HEK293 (cell line): ENCODE data around the gene PLAAT2.

Experiments
- CTCF ChIA-PET: fragments of 350-600 bp; formaldehyde crosslinking; extraction: SDS; loops from one replicate; lab custom pipeline; 2021; ENCODE audit warnings: antibody characterized with exemption; lab: Yijun Ruan, JAX
- POLR2A ChIA-PET: fragments of 300-600 bp; formaldehyde crosslinking; extraction: SDS; loops from one replicate; lab custom pipeline; 2020; ENCODE audit warnings: antibody characterized with exemption, inconsistent platforms; lab: Yijun Ruan, JAX
- H3K27ac ChIP-seq: fragments of 200-500 bp; sonication (Bioruptor generic); 2 replicates; pipeline ENCODE4 v1.5.1; 2014; ENCODE audit warnings: low read depth, low read length, control low read depth, inconsistent platforms; ENCODE audit errors: extremely low read depth
- H3K36me3 ChIP-seq, 2 experiments: fragments of 200-500 bp in 1 of 2; sonication (Bioruptor generic) in 1 of 2; 1 replicate in 1 of 2; 2 replicates in 1 of 2; pipeline ENCODE4 v1.5.1; 2014 to 2017; ENCODE audit warnings: inconsistent platforms in 2 of 2, low read length in 2 of 2; ENCODE audit not compliant: control insufficient read depth in 2 of 2, insufficient read depth in 1 of 2
- H3K4me1 ChIP-seq: fragments of 200-500 bp; sonication (Bioruptor generic); 2 replicates; pipeline ENCODE4 v1.5.1; 2014; ENCODE audit warnings: mild to moderate bottlenecking, low read length, inconsistent platforms; ENCODE audit not compliant: control insufficient read depth, insufficient read depth
- H3K4me3 ChIP-seq: 2 replicates; pipeline ENCODE4 v1.5.1; 2011; ENCODE audit warnings: low read depth, mild to moderate bottlenecking, control low read depth, low read length, moderate library complexity
- H3K9me3 ChIP-seq: fragments of 200-500 bp; sonication (Bioruptor generic); 2 replicates; pipeline ENCODE4 v1.5.1; 2014; ENCODE audit warnings: low read depth, low read length, inconsistent platforms; ENCODE audit not compliant: control insufficient read depth, insufficient read depth
- CTCF ChIP-seq: fragments of 450-650 bp; formaldehyde crosslinking; IDR thresholded peaks from 2 replicates; pipeline ENCODE4 v1.5.1; 2016; ENCODE audit warnings: missing biosample characterization, missing genetic modification characterization
- IKZF3 ChIP-seq: fragments of 450-650 bp; IDR thresholded peaks from 2 replicates; pipeline ENCODE4 v1.5.0; 2018; ENCODE audit warnings: missing biosample characterization, mild to moderate bottlenecking, missing genetic modification characterization, moderate library complexity
- KLF10 ChIP-seq: fragments of 450-650 bp; IDR thresholded peaks from 2 replicates; pipeline ENCODE4 v1.5.1; 2018; ENCODE audit warnings: missing biosample characterization, mild to moderate bottlenecking, missing genetic modification characterization
- KLF16 ChIP-seq: fragments of 450-650 bp; formaldehyde crosslinking; IDR thresholded peaks from 2 replicates; pipeline ENCODE4 v1.5.1; 2017; ENCODE audit warnings: missing biosample characterization, missing genetic modification characterization
- KLF7 ChIP-seq: fragments of 450-650 bp; formaldehyde crosslinking; IDR thresholded peaks from 2 replicates; pipeline ENCODE4 v1.5.1; 2016; ENCODE audit warnings: missing biosample characterization, missing genetic modification characterization, borderline replicate concordance
- MYNN ChIP-seq: fragments of 450-650 bp; formaldehyde crosslinking; IDR thresholded peaks from 2 replicates; pipeline ENCODE4 v1.5.1; 2016; ENCODE audit warnings: missing biosample characterization, missing genetic modification characterization, borderline replicate concordance
- OVOL3 ChIP-seq: fragments of 450-650 bp; formaldehyde crosslinking; IDR thresholded peaks from 2 replicates; pipeline ENCODE4 v1.5.1; 2016; ENCODE audit warnings: missing biosample characterization, missing genetic modification characterization
- REST ChIP-seq: fragments of 450-650 bp; formaldehyde crosslinking; IDR thresholded peaks from 2 replicates; pipeline ENCODE4 v1.5.1; 2016; ENCODE audit warnings: missing biosample characterization, missing genetic modification characterization
- SCRT2 ChIP-seq: fragments of 450-650 bp; formaldehyde crosslinking; IDR thresholded peaks from 2 replicates; pipeline ENCODE4 v1.5.1; 2016; ENCODE audit warnings: missing biosample characterization, missing genetic modification characterization
- ZBTB8A ChIP-seq: fragments of 450-650 bp; formaldehyde crosslinking; IDR thresholded peaks from 2 replicates; pipeline ENCODE4 v1.5.1; 2016; ENCODE audit warnings: missing biosample characterization, missing genetic modification characterization
- ZNF169 ChIP-seq: fragments of 450-650 bp; formaldehyde crosslinking; IDR thresholded peaks from 2 replicates; pipeline ENCODE4 v1.5.1; 2016; ENCODE audit warnings: missing biosample characterization, missing genetic modification characterization
- ZNF174 ChIP-seq: fragments of 450-650 bp; formaldehyde crosslinking; IDR thresholded peaks from 2 replicates; pipeline ENCODE4 v1.5.0; 2017; ENCODE audit warnings: missing biosample characterization, mild to moderate bottlenecking, missing genetic modification characterization
- ZNF223 ChIP-seq: fragments of 450-650 bp; formaldehyde crosslinking; IDR thresholded peaks from 2 replicates; pipeline ENCODE4 v1.5.1; 2016; ENCODE audit warnings: missing biosample characterization, missing genetic modification characterization
- ZNF366 ChIP-seq: fragments of 450-650 bp; formaldehyde crosslinking; conservative IDR thresholded peaks from 2 replicates; pipeline ENCODE4 v1.5.1; 2016; ENCODE audit warnings: missing biosample characterization, missing genetic modification characterization
- ZNF37A ChIP-seq: fragments of 450-650 bp; IDR thresholded peaks from 2 replicates; pipeline ENCODE4 v1.5.1; 2018; ENCODE audit warnings: missing biosample characterization, missing genetic modification characterization
- ZNF398 ChIP-seq: fragments of 450-650 bp; formaldehyde crosslinking; IDR thresholded peaks from 2 replicates; pipeline ENCODE4 v1.5.1; 2017; ENCODE audit warnings: missing biosample characterization, missing genetic modification characterization
- ZNF561 ChIP-seq: fragments of 450-650 bp; IDR thresholded peaks from 2 replicates; pipeline ENCODE4 v1.5.1; 2018; ENCODE audit warnings: missing biosample characterization, missing genetic modification characterization, borderline replicate concordance
- ZNF654 ChIP-seq: fragments of 450-650 bp; formaldehyde crosslinking; IDR thresholded peaks from 2 replicates; pipeline ENCODE4 v1.5.1; 2016; ENCODE audit warnings: low read depth, missing biosample characterization, missing genetic modification characterization
- ZNF658 ChIP-seq: fragments of 450-650 bp; formaldehyde crosslinking; IDR thresholded peaks from 2 replicates; pipeline ENCODE4; 2016; ENCODE audit warnings: missing biosample characterization, missing genetic modification characterization
- ZNF660 ChIP-seq: fragments of 450-650 bp; IDR thresholded peaks from 2 replicates; pipeline ENCODE4 v1.5.1; 2018; ENCODE audit warnings: missing biosample characterization, mild to moderate bottlenecking, missing genetic modification characterization
- ZNF792 ChIP-seq: fragments of 450-650 bp; formaldehyde crosslinking; IDR thresholded peaks from 2 replicates; pipeline ENCODE4 v1.5.1; 2016; ENCODE audit warnings: missing biosample characterization, missing genetic modification characterization

Gene PLAAT2

GRCh38 chr11:63592975-63593395 is 29.8 kb upstream of the PLAAT2 start:
- Histone ChIP-seq H3K9me3 (no peaks in the 10 kb centered on the region), H3K4me1 (no peaks in the 10 kb centered on the region), H3K27ac (no peak overlapping the region), H3K4me3 (no peak overlapping the region), H3K36me3 (peaks cover 0 to 39% of the 10 kb centered on the region in 2 experiments; a peak in 1 of 3 replicates)
- TF ChIP-seq ZNF792 (tag by site-specific recombination) (no peak), ZNF654 (tag by site-specific recombination) (peak; percentile 34; the same call in 1 of the 2 replicates), KLF10 (tag by site-specific recombination) (no peak), CTCF (tag by site-specific recombination) (0 out of 2 replicates have a peak, but pooled peaks have one; percentile 11), REST (peak; percentile 84)
- ChIA-PET POLR2A (no interaction called here), CTCF (interaction anchor here (0.6 to 2.3 kb wide), 8 partner anchors 27 to 575 kb away, joined by 3 to 10 read pairs (median 4); no protein-coding TSS in a partner anchor)

- ChIA-PET POLR2A (no interaction called here), CTCF (interaction anchor here (1.2 to 1.4 kb wide), 2 partner anchors 11 to 49 kb away, joined by 3 read pairs; no protein-coding TSS in a partner anchor)
- H3K4me3 ChIP-seq = no peak overlapping the region
- H3K4me1 ChIP-seq = no peaks in the 10 kb centered on the region
- H3K36me3 ChIP-seq = peaks cover 0 to 32% of the 10 kb centered on the region in 2 experiments; a peak in 1 of 3 replicates
- TF ChIP-seq ZNF223 = no peak
- 0 out of 2 replicates have a peak, but pooled peaks have one; percentile 30 for TF ChIP-seq SCRT2 (tag by site-specific recombination)
- no peak overlapping the region for H3K27ac ChIP-seq
- H3K9me3 ChIP-seq = no peaks in the 10 kb centered on the region
Observed at GRCh38 chr11:63590024-63590788, 27.0 kb upstream of the PLAAT2 start.

- Histone ChIP-seq H3K4me3 (no peak overlapping the region), H3K9me3 (no peaks in the 10 kb centered on the region), H3K4me1 (no peaks in the 10 kb centered on the region), H3K27ac (no peak overlapping the region), H3K36me3 (peaks cover 0 to 33% of the 10 kb centered on the region in 2 experiments; a peak in 1 of 3 replicates)
- ChIA-PET POLR2A (no interaction called here), CTCF (interaction anchor here (0.7 to 1.4 kb wide), 2 partner anchors 12 to 77 kb away, joined by 3 read pairs; no protein-coding TSS in a partner anchor)
- no peak for TF ChIP-seq ZNF223
- no peak for TF ChIP-seq ZNF174 (tag by site-specific recombination)
- TF ChIP-seq ZNF169 (tag by site-specific recombination) = no peak
- TF ChIP-seq IKZF3 (tag by site-specific recombination) = no peak
- no peak for TF ChIP-seq ZNF37A (tag by site-specific recombination)
- TF ChIP-seq KLF16 (tag by site-specific recombination) = no peak
- TF ChIP-seq ZNF366 (tag by site-specific recombination) = no peak
- no peak for TF ChIP-seq MYNN (tag by site-specific recombination)
- no peak for TF ChIP-seq KLF7 (tag by site-specific recombination)
- TF ChIP-seq ZNF398 = no peak
- no peak for TF ChIP-seq ZNF660 (tag by site-specific recombination)
- no peak for TF ChIP-seq ZNF658
- TF ChIP-seq OVOL3 (tag by site-specific recombination) = no peak
- no peak for TF ChIP-seq ZBTB8A (tag by site-specific recombination)
- TF ChIP-seq ZNF561 (tag by site-specific recombination) = no peak
Observed at GRCh38 chr11:63589000-63589399, 25.8 kb upstream of the PLAAT2 start.
